H7 (cell line): ENCODE results near the gene ZNF143. TPM values are rescaled to one million over a fixed set of nuclear protein-coding genes. Genes with fewer than 3 reads are reported as not detected.
"Not testable (repeated sequence)": the region's sequence is repeated elsewhere in the genome, so short reads cannot be mapped to it uniquely, and the experiment has no call there.

Experiments
- DNase-seq: peaks from one replicate; pipeline ENCODE4 v3.0.0; 2012
- H3K27me3 ChIP-seq: 2 replicates; pipeline ENCODE4 v1.6.0; 2011; ENCODE audit warnings: mild to moderate bottlenecking, low read length; ENCODE audit not compliant: control insufficient read depth, insufficient read depth
- H3K36me3 ChIP-seq: replicated peaks from 2 replicates; pipeline ENCODE4 v1.5.1; 2011; ENCODE audit warnings: low read length; ENCODE audit not compliant: control insufficient read depth, insufficient read depth
- H3K4me3 ChIP-seq: 2 replicates; pipeline ENCODE4 v1.5.1; 2011; ENCODE audit warnings: low read depth, mild to moderate bottlenecking, control low read depth, low read length, moderate library complexity; ENCODE audit not compliant: insufficient read depth
- total RNA-seq: library from RNA; depleted of rRNA; stranded (reverse); fragments of >200 nt; shearing (Covaris generic); gene quantifications from 2 replicates; pipeline ENCODE4 v1.2.3, GENCODE V29; 2014

The ZNF143 gene
- total RNA-seq, 1 experiment from 2014 or later: 55.7 TPM

GRCh38 chr11:9549216-9549615 is 88.4 kb downstream of the ZNF143 start:
- H3K4me3 ChIP-seq, H3K36me3 ChIP-seq, DNase-seq, H3K27me3 ChIP-seq: not testable (repeated sequence)

- Histone ChIP-seq H3K36me3 (no peaks in the 10 kb centered on the region), H3K4me3 (no peak overlapping the region), H3K27me3 (no peaks in the 10 kb centered on the region)
- DNase-seq: no peak
Observed at GRCh38 chr11:9550191-9550628, 89.4 kb downstream of the ZNF143 start.

- DNase-seq: no peak
- H3K27me3 ChIP-seq: no peaks in the 10 kb centered on the region
- no peaks in the 10 kb centered on the region for H3K36me3 ChIP-seq
- H3K4me3 ChIP-seq: no peak overlapping the region
Observed at GRCh38 chr11:9561279-9561982, 100.6 kb downstream of the ZNF143 start.

GRCh38 chr11:9562716-9563115 is 101.9 kb downstream of the ZNF143 start:
- H3K36me3 ChIP-seq: no peaks in the 10 kb centered on the region
- no peak for DNase-seq
- no peaks in the 10 kb centered on the region for H3K27me3 ChIP-seq
- no peak overlapping the region for H3K4me3 ChIP-seq

GRCh38 chr11:9563196-9563730 is 102.5 kb downstream of the ZNF143 start:
- Histone ChIP-seq H3K27me3 (no peaks in the 10 kb centered on the region), H3K4me3 (no peak overlapping the region), H3K36me3 (no peaks in the 10 kb centered on the region)
- no peak for DNase-seq

- no peak overlapping the region for H3K4me3 ChIP-seq
- no peaks in the 10 kb centered on the region for H3K27me3 ChIP-seq
- DNase-seq: peak; percentile 71
- H3K36me3 ChIP-seq: no peaks in the 10 kb centered on the region
Observed at GRCh38 chr11:9565822-9566560, 105.2 kb downstream of the ZNF143 start.

- no peak for DNase-seq
- no peak overlapping the region for H3K4me3 ChIP-seq
- H3K36me3 ChIP-seq: no peaks in the 10 kb centered on the region
- no peaks in the 10 kb centered on the region for H3K27me3 ChIP-seq
Observed at GRCh38 chr11:9566561-9567063, 105.8 kb downstream of the ZNF143 start.

GRCh38 chr11:9567401-9567800 is 106.6 kb downstream of the ZNF143 start:
- no peak overlapping the region for H3K4me3 ChIP-seq

GRCh38 chr11:9568161-9568853 is 107.5 kb downstream of the ZNF143 start:
- DNase-seq: no peak
- no peaks in the 10 kb centered on the region for H3K27me3 ChIP-seq
- no peaks in the 10 kb centered on the region for H3K36me3 ChIP-seq
- H3K4me3 ChIP-seq: no peak overlapping the region

More at GRCh38 chr11:9567401-9567800, 106.6 kb downstream of the ZNF143 start:
- Histone ChIP-seq H3K36me3 (no peaks in the 10 kb centered on the region), H3K27me3 (no peaks in the 10 kb centered on the region)
- DNase-seq: no peak

- no peaks in the 10 kb centered on the region for H3K36me3 ChIP-seq
- H3K27me3 ChIP-seq: no peaks in the 10 kb centered on the region
- H3K4me3 ChIP-seq: no peak overlapping the region
- peak; percentile 42 for DNase-seq
Observed at GRCh38 chr11:9568854-9569587, 108.2 kb downstream of the ZNF143 start.

- no peaks in the 10 kb centered on the region for H3K36me3 ChIP-seq
- no peak overlapping the region for H3K4me3 ChIP-seq
- no peaks in the 10 kb centered on the region for H3K27me3 ChIP-seq
- no peak for DNase-seq
Observed at GRCh38 chr11:9569588-9570164, 108.9 kb downstream of the ZNF143 start.

- H3K4me3 ChIP-seq: no peak overlapping the region
- no peak for DNase-seq
- H3K36me3 ChIP-seq: peaks cover 1% of the 10 kb centered on the region
- no peaks in the 10 kb centered on the region for H3K27me3 ChIP-seq
Observed at GRCh38 chr11:9570313-9571025, 109.7 kb downstream of the ZNF143 start.

GRCh38 chr11:9571071-9571762 is 110.4 kb downstream of the ZNF143 start:
- H3K27me3 ChIP-seq: no peaks in the 10 kb centered on the region
- no peak for DNase-seq
- H3K36me3 ChIP-seq: peaks cover 2% of the 10 kb centered on the region
- no peak overlapping the region for H3K4me3 ChIP-seq
